HepG2 (cell line): Measurements from ENCODE around the gene LRRC3B. TPM values are rescaled to one million over a fixed set of nuclear protein-coding genes. Genes with fewer than 3 reads are reported as not detected.

Experiments used
- ATAC-seq: fragments of 200-7000 bp; cut with Tn5 transposase; 3 replicates; pipeline ENCODE4 v1.9.1; 2020; ENCODE audit warnings: mild to moderate bottlenecking, moderate library complexity
- BruUV-seq: library from RNA; stranded (reverse); fragments of 400-500 nt; replicated peaks from 2 replicates; lab custom pipeline; 2021; lab: Mats Ljungman, UMichigan
- CTCF ChIA-PET: fragments of 300-600 bp; formaldehyde crosslinking; extraction: SDS; loops from one replicate; lab custom pipeline; 2021; ENCODE audit warnings: low total read pairs, inconsistent platforms, low intra/inter-chr PET ratio; lab: Yijun Ruan, JAX
- POLR2A ChIA-PET: fragments of 350-600 bp; sonication (Branson Sonifier 250); formaldehyde crosslinking; loops from one replicate; lab custom pipeline; 2020; ENCODE audit warnings: antibody characterized with exemption, inconsistent platforms; lab: Yijun Ruan, JAX
- DNase-seq: peaks from one replicate; pipeline ENCODE4 v3.0.0-alpha.2; 2015; ENCODE audit warnings: low spot score
- FAIRE-seq: peaks from 3 replicates; lab custom pipeline; 2011; peaks lifted over from hg19 to GRCh38; lab: Jason Lieb, UNC
- H2AFZ ChIP-seq: one replicate; pipeline ENCODE4 v1.6.1; 2011; ENCODE audit warnings: low read length, inconsistent platforms
- H3K27ac ChIP-seq: fragments of 300-600 bp; 3 replicates; pipeline ENCODE4 v1.8.0; 2011; ENCODE audit warnings: mixed run types, mild to moderate bottlenecking, mixed read lengths, low read length, inconsistent platforms; ENCODE audit not compliant: insufficient read depth; ENCODE audit errors: extremely low read length
- H3K27me3 ChIP-seq, 2 experiments: fragments of 200-600 bp in 1 of 2; 2 replicates in 1 of 2; 3 replicates in 1 of 2; pipeline versions ENCODE4 v1.6.0 to v1.8.0; 2011; ENCODE audit warnings: low read length in 2 of 2, mild to moderate bottlenecking in 2 of 2, moderate library complexity in 2 of 2, inconsistent platforms in 1 of 2; ENCODE audit not compliant: insufficient read depth in 2 of 2, control insufficient read depth in 1 of 2
- H3K36me3 ChIP-seq, 2 experiments: fragments of 200-600 bp in 1 of 2; replicated peaks in 1 of 2; 2 replicates in 1 of 2; 3 replicates in 1 of 2; pipeline versions ENCODE4 v1.5.1 to v1.8.0; 2011; ENCODE audit warnings: low read length in 2 of 2, inconsistent platforms in 1 of 2; ENCODE audit not compliant: insufficient read depth in 2 of 2, control insufficient read depth in 1 of 2
- H3K4me1 ChIP-seq: 2 replicates; pipeline ENCODE4 v1.5.1; 2012; ENCODE audit warnings: low read length, inconsistent platforms; ENCODE audit not compliant: insufficient read depth
- H3K4me2 ChIP-seq: 2 replicates; pipeline ENCODE4 v1.6.0; 2011; ENCODE audit warnings: low read depth, low read length, inconsistent platforms
- H3K4me3 ChIP-seq, 3 experiments: fragments of 200-600 bp in 1 of 3; sonication (generic), shearing (Covaris generic) in 1 of 3; replicated peaks in 1 of 3; 2 replicates each; pipeline ENCODE4 v1.5.1; 2011 to 2016; ENCODE audit warnings: low read length in 3 of 3, inconsistent platforms in 2 of 3, low read depth in 2 of 3, mild to moderate bottlenecking in 2 of 3, control low read depth in 1 of 3, mixed read lengths in 1 of 3; ENCODE audit not compliant: insufficient read depth in 1 of 3
- H3K79me2 ChIP-seq: one replicate; pipeline ENCODE4 v1.6.1; 2011; ENCODE audit warnings: low read length, inconsistent platforms; ENCODE audit not compliant: insufficient read depth
- H3K9ac ChIP-seq: 2 replicates; pipeline ENCODE4 v1.6.0; 2011; ENCODE audit warnings: mild to moderate bottlenecking, low read depth, low read length, inconsistent platforms; ENCODE audit not compliant: insufficient read depth
- H3K9me3 ChIP-seq: 2 replicates; pipeline ENCODE4 v1.5.1; 2012; ENCODE audit warnings: mild to moderate bottlenecking, low read length
- H4K20me1 ChIP-seq: 2 replicates; pipeline ENCODE4 v1.6.0; 2011; ENCODE audit warnings: inconsistent platforms, mild to moderate bottlenecking, low read length, moderate library complexity; ENCODE audit not compliant: insufficient read depth
- CTCF ChIP-seq: sonication (generic); formaldehyde crosslinking; IDR thresholded peaks from 2 replicates; pipeline ENCODE4 v1.5.0; 2020; ENCODE audit warnings: mild to moderate bottlenecking, missing genetic modification reagents, moderate library complexity
- IRX3 ChIP-seq: sonication (generic); formaldehyde crosslinking; IDR thresholded peaks from 2 replicates; pipeline ENCODE4 v1.8.1; 2023; ENCODE audit warnings: mild to moderate bottlenecking, low read depth, missing genetic modification reagents, borderline replicate concordance
- KDM5B ChIP-seq: sonication (generic); formaldehyde crosslinking; IDR thresholded peaks from 2 replicates; pipeline ENCODE4 v1.4.0; 2020; ENCODE audit warnings: missing genetic modification reagents, mild to moderate bottlenecking, borderline replicate concordance
- MXD4 ChIP-seq: IDR thresholded peaks from 2 replicates; pipeline ENCODE4 v1.6.1; 2016; ENCODE audit warnings: mild to moderate bottlenecking, missing biosample characterization, missing genetic modification reagents
- NR2C2 ChIP-seq: sonication (generic); formaldehyde crosslinking; IDR thresholded peaks from 2 replicates; pipeline ENCODE4 v1.4.0; 2020; ENCODE audit warnings: missing genetic modification reagents, mild to moderate bottlenecking, moderate library complexity, borderline replicate concordance
- PHF5A ChIP-seq: IDR thresholded peaks from one replicate; pipeline ENCODE4 v1.6.1; 2018; ENCODE audit warnings: low read depth, missing genetic modification reagents; ENCODE audit not compliant: unreplicated experiment
- REST ChIP-seq, 2 experiments: IDR thresholded peaks; 2 replicates each; pipeline ENCODE4 v1.6.1; 2011 to 2012; ENCODE audit warnings: low read length in 2 of 2, borderline replicate concordance in 1 of 2, low read depth in 1 of 2, mild to moderate bottlenecking in 1 of 2, moderate library complexity in 1 of 2
- RFX3 ChIP-seq: IDR thresholded peaks from 2 replicates; pipeline ENCODE4 v1.6.1; 2016; ENCODE audit warnings: missing biosample characterization, missing genetic modification reagents
- SP2 ChIP-seq: sonication (generic); formaldehyde crosslinking; IDR thresholded peaks from 2 replicates; pipeline ENCODE4 v1.5.1; 2020; ENCODE audit warnings: mild to moderate bottlenecking, missing genetic modification reagents
- SPEN ChIP-seq: sonication (generic); formaldehyde crosslinking; IDR thresholded peaks from 2 replicates; pipeline ENCODE4 v1.5.1; 2020; ENCODE audit warnings: low read depth, mild to moderate bottlenecking, missing genetic modification reagents
- ZKSCAN5 ChIP-seq: sonication (generic); formaldehyde crosslinking; IDR thresholded peaks from 2 replicates; pipeline ENCODE4 v1.5.1; 2020; ENCODE audit warnings: mild to moderate bottlenecking, missing genetic modification reagents
- ZNF512B ChIP-seq: sonication (generic); formaldehyde crosslinking; IDR thresholded peaks from 2 replicates; pipeline ENCODE4 v1.5.1; 2020; ENCODE audit warnings: missing genetic modification reagents, mild to moderate bottlenecking, borderline replicate concordance
- ZNF674 ChIP-seq: sonication (generic); formaldehyde crosslinking; IDR thresholded peaks from 2 replicates; pipeline ENCODE4 v1.5.0; 2020; ENCODE audit warnings: low read depth, mild to moderate bottlenecking, missing genetic modification reagents
- WGBS: methylation state at CpG from one replicate; pipeline ENCODE4 v1.1.6; 2017; ENCODE audit warnings: low lambda C conversion rate; 5-methylcytosine and 5-hydroxymethylcytosine counted together
- in situ Hi-C: cut with HindIII; loops from 2 replicates; pipeline ENCODE4 v1.10.0; 2017; ENCODE audit warnings: low pct_unique_long_range_greater_than_20kb; ENCODE audit not compliant: extremely low pct_ligation_motif_present
- intact Hi-C: fragments of 100-400 bp; cut with micrococcal nuclease; formaldehyde crosslinking; loops from one replicate; pipeline ENCODE4 v1.10.0; 2022; ENCODE audit not compliant: unreplicated experiment
- polyA plus RNA-seq, 8 experiments: library from polyadenylated mRNA; depleted of rRNA in 3 of 8; stranded (reverse) in 7 of 8; unstranded in 1 of 8; fragments of >200 nt; fragmentation: Illumina TruSeq in 4 of 8; extraction: Trizol in 4 of 8; gene quantifications; 2 replicates each; pipeline versions ENCODE4 v1.2.1 to v1.2.3, GENCODE V29; 2011 to 2016; ENCODE audit warnings: low read depth in 4 of 8, missing spikeins in 1 of 8, mixed read lengths in 1 of 8; ENCODE audit not compliant: insufficient read depth in 1 of 8
- total RNA-seq, 5 experiments: library from RNA; depleted of rRNA; stranded (reverse); fragments of >200 nt; fragmentation: Illumina TruSeq; extraction: Trizol; gene quantifications; 2 replicates each; pipeline ENCODE4 v1.2.3, GENCODE V29; 2016; ENCODE audit warnings: low read depth in 1 of 5

The LRRC3B gene
- total and polyA plus RNA-seq, 2 of the 13 experiments (the other 11 are each of a cell fraction or from before 2014, with no cell fraction given) = not detected

- no peak for TF ChIP-seq REST (IDR thresholded peaks at IDR 0.05; ENCODE audit: borderline replicate concordance in 1 of 2, low read depth in 1 of 2, low read length in 2 of 2)
- TF ChIP-seq RFX3 (CRISPR knock-in tag) = no peak
Measured at GRCh38 chr3:26708501-26708900, 85.9 kb downstream of the LRRC3B start (continued).

GRCh38 chr3:26712211-26713026 is 89.8 kb downstream of the LRRC3B start:
- Histone ChIP-seq H3K79me2 (no peaks in the 10 kb centered on the region), H2AFZ (no peak overlapping the region), H3K36me3 (no peaks in the 10 kb centered on the region), H3K4me3 (no peak overlapping the region), H3K9me3 (0 out of 2 replicates have a peak, but pooled peaks cover 7% of the 10 kb centered on the region), H3K27me3 (no peaks in the 10 kb centered on the region), H4K20me1 (no peaks in the 10 kb centered on the region), H3K4me2 (0 out of 2 replicates have a peak overlapping the region, but pooled peaks have one; percentile 5), H3K9ac (no peak overlapping the region), H3K4me1 (no peaks in the 10 kb centered on the region), H3K27ac (no peak overlapping the region)
- POLR2A ChIA-PET = no interaction called here
- peak; percentile 83 for ATAC-seq
- CTCF ChIA-PET = no interaction called here
- FAIRE-seq = no peak
- in situ Hi-C loops = no loop called here
- DNase-seq = peak; percentile 34
- no TSS peak for BruUV-seq
- intact Hi-C loops = loop anchor here (10.0 kb wide), 1 partner anchor 1068 kb away; no protein-coding TSS in a partner anchor
- under 1% methylated on average over 4 of the region's 5 CpGs for WGBS
- no peak for TF ChIP-seq ZKSCAN5 (CRISPR knock-in tag)
- no peak for TF ChIP-seq ZNF674 (CRISPR knock-in tag)
- TF ChIP-seq SP2 (CRISPR knock-in tag) = no peak
- no peak for TF ChIP-seq SPEN (CRISPR knock-in tag)
- no peak for TF ChIP-seq NR2C2 (CRISPR knock-in tag)
- TF ChIP-seq KDM5B (CRISPR knock-in tag) = no peak
- TF ChIP-seq MXD4 = no peak
- TF ChIP-seq CTCF = peak; percentile 63
- TF ChIP-seq IRX3 (CRISPR knock-in tag) = no peak
- no peak for TF ChIP-seq ZNF512B (CRISPR knock-in tag)
- no peak for TF ChIP-seq PHF5A (CRISPR knock-in tag)
